Left ventricle myocardium inferior (tissue), 1 donor: ENCODE data around the gene CDC42BPG. TPM values are rescaled to one million over a fixed set of nuclear protein-coding genes. Genes with fewer than 3 reads are reported as not detected.

Experiments used
- DNase-seq: peaks from one replicate; pipeline ENCODE4 v3.0.0-alpha.2; 2020
- H3K27ac ChIP-seq: fragments of 200-600 bp; replicated peaks from 2 replicates; pipeline ENCODE4 v1.8.0; 2021
- H3K27me3 ChIP-seq: fragments of 200-600 bp; 2 replicates; pipeline ENCODE4 v1.8.0; 2021; ENCODE audit warnings: low read depth
- H3K36me3 ChIP-seq: fragments of 200-600 bp; 2 replicates; pipeline ENCODE4 v1.8.0; 2021
- H3K4me1 ChIP-seq: fragments of 200-600 bp; 2 replicates; pipeline ENCODE4 v1.8.0; 2021
- H3K4me3 ChIP-seq: fragments of 200-600 bp; 2 replicates; pipeline ENCODE4 v1.8.0; 2021; ENCODE audit warnings: mild to moderate bottlenecking, moderate library complexity
- H3K9me3 ChIP-seq: fragments of 200-600 bp; replicated peaks from 2 replicates; pipeline ENCODE4 v1.8.0; 2021
- intact Hi-C: fragments of 100-400 bp; cut with micrococcal nuclease; formaldehyde crosslinking; loops from one replicate; pipeline ENCODE4 v1.11.0; 2022
- total RNA-seq: library from RNA; stranded (reverse); fragmentation: NEBNext Ultra II Directional; extraction: Animal tissue kit (Norgen Biotek cat#: 25700); gene quantifications from one replicate; pipeline ENCODE4 v1.2.1, GENCODE V29; 2021
- TF ChIP-seq, protein P1 (sequence below): fragments of 200-600 bp; IDR thresholded peaks from 2 replicates; pipeline ENCODE4 v1.8.0; 2021; ENCODE audit warnings: antibody characterized with exemption, mild to moderate bottlenecking, borderline replicate concordance
- donor health status: DM: no; HTN: yes; CAD: no; lungs with severe emphysema.

Gene CDC42BPG
- total RNA-seq, 1 donor from 2014 or later: 1.1 TPM

DNA sequence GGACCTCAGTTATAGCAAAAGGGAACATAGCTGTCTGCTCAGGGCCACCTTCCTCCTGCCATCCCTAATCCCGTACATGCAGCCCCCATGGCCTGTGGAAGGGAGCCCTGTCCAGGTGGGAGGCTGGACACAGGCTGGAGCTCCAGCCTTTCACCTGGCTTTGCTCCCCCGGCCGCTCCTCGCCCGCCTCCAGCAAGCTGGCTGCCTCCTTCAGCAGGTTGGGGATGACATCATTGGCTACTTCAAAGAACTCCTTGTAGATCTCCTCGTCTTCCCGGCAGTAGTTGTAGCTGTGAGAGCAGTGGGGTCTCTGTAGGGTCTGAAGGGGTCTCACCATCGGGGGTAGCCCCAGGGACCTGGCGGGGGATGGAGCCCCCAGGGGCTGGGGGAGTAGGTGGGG lies 39.0 kb downstream of the CDC42BPG start:
- Histone ChIP-seq H3K27me3 (no peaks in the 10 kb centered on the region), H3K27ac (no peak overlapping the region), H3K36me3 (peaks cover 29% of the 10 kb centered on the region), H3K4me3 (no peak overlapping the region), H3K9me3 (no peaks in the 10 kb centered on the region), H3K4me1 (peaks cover 48% of the 10 kb centered on the region)
- no peak for DNase-seq
- intact Hi-C loops: no loop called here
- TF ChIP-seq, protein P1, sequence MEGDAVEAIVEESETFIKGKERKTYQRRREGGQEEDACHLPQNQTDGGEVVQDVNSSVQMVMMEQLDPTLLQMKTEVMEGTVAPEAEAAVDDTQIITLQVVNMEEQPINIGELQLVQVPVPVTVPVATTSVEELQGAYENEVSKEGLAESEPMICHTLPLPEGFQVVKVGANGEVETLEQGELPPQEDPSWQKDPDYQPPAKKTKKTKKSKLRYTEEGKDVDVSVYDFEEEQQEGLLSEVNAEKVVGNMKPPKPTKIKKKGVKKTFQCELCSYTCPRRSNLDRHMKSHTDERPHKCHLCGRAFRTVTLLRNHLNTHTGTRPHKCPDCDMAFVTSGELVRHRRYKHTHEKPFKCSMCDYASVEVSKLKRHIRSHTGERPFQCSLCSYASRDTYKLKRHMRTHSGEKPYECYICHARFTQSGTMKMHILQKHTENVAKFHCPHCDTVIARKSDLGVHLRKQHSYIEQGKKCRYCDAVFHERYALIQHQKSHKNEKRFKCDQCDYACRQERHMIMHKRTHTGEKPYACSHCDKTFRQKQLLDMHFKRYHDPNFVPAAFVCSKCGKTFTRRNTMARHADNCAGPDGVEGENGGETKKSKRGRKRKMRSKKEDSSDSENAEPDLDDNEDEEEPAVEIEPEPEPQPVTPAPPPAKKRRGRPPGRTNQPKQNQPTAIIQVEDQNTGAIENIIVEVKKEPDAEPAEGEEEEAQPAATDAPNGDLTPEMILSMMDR: no peak

DNA sequence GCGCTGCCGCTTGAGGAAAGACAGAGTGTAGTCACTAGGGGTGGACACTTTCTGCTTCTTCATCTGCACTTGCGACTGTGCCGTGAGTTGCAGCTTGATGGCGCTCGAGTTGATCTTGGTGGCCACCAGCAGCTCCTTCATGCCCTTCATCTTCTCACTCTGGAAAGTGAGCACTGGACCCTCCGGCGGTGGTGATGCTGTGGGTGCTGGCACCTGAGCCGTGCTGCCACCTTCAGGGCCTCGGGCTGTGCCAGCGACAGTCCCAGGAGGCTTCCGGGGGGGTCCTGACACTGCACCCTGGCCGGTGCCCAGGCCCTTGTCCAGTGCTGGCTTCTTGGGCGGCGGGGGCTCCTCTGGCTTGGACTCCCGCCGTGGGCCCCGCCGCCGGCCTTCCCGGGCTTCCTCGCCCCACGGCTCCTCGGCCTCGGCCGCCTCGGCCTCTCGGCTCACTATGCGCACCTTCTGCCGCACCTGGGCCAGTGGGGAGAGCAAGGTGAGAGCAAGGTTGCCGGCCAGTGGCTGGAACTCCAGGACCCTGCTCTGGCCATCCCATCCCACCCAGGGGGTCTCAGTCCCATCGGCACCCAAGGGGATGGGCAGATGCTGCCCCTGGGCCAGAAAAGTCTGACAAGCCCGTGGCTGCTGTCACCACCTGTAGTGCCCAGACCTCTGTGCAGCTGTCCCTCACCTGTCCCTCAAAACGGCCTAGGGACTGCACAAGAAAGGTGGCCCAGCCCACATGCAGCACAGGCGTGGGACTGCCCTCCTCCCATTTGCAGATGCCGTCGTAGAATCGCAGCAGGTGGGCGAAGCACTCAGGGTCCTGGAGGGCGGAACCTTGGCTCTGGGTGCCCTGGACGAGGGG lies 39.9 kb downstream of the CDC42BPG start:
- peaks cover 29% of the 10 kb centered on the region for H3K36me3 ChIP-seq
- no peaks in the 10 kb centered on the region for H3K9me3 ChIP-seq
- DNase-seq: no peak
- H3K4me1 ChIP-seq: peaks cover 48% of the 10 kb centered on the region
- TF ChIP-seq, protein P1: no peak
- H3K27ac ChIP-seq: peak overlapping the region; percentile 96
- intact Hi-C loops: no loop called here
- H3K4me3 ChIP-seq: peak overlapping the region; percentile 75
- no peaks in the 10 kb centered on the region for H3K27me3 ChIP-seq

DNA sequence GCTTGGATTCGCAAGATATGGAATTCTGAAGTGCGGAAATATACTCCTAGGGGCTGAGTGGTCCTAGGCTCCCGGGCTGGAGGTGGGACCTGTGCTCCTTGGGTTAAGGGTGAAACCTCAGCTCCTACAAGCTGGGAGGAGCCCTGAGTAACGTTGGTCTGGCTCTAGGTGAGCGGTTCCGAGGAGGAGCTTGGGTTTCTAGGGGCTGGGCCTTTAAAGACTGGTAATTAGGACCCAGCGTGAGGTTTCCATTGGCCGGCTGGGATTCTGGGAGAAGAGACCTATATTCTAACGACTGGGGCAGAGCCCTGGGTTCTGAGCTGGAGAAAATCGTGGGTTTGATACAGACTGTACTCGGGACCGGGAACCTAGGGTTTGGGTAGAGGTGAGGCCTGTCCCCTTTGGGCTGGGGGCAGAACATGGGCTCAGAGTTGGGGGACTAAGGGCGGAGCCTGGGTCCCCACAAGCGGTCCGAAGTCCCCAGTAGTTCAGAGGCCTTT lies 40.6 kb downstream of the CDC42BPG start:
- peaks cover 42% of the 10 kb centered on the region for H3K4me1 ChIP-seq
- intact Hi-C loops: no loop called here

DNA sequence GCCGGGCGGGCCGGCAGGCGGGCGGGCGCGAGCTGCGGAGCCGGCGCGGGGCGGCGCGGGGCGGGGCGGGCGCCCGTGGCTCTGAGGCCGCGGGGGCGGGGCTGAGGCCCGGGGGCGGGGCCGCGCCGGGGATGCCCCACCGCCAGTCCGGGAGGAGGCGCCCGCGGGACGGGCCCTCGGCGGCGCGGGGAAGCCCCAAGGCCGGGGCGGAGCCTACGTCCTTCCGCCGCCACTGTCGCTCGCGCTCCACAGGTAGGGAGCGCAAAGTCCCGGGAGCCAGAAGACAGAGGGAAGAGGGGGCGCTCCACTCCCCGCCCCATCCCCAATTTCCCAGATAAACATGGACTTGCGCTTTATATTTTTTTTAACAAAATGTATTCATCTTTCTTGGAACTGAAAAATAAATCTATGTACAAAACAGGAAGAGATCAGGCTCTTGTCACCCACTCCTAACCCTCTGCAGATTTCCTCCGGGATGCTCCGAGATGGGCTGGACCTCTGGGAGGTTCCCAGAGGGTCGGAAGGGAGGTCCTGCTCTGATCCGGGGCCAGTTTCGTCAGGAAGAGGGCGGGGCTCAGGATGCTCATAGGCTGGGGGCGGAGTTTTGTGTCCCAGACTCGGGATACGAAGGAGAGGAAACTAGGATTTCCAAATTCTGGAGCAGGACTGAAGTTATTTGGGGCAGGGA lies 41.2 kb downstream of the CDC42BPG start, which contains the start of gene MAP4K2:
Gene MAP4K2 (minus strand): TSS at position 57 of the 688 bp plus-strand sequence. CDS start 65 bp downstream, outside the sequence.
- peak; percentile 91 for DNase-seq
- H3K36me3 ChIP-seq: peaks cover 29% of the 10 kb centered on the region
- intact Hi-C loops: no loop called here

More for the DNA sequence above, 40.6 kb downstream of the CDC42BPG start:
- Histone ChIP-seq H3K27me3 (no peaks in the 10 kb centered on the region), H3K9me3 (no peaks in the 10 kb centered on the region), H3K27ac (peak overlapping the region; percentile 96), H3K4me3 (peak overlapping the region; percentile 75), H3K36me3 (peaks cover 29% of the 10 kb centered on the region)
- TF ChIP-seq, protein P1: no peak
- no peak for DNase-seq

More for the DNA sequence above, 41.2 kb downstream of the CDC42BPG start, which contains the start of gene MAP4K2:
- TF ChIP-seq, protein P1: peak; percentile 38
- Histone ChIP-seq H3K9me3 (no peaks in the 10 kb centered on the region), H3K27ac (peak within 1 kb of the TSS; percentile 96), H3K27me3 (no peaks in the 10 kb centered on the region), H3K4me3 (peak within 1 kb of the TSS; percentile 75), H3K4me1 (peaks cover 42% of the 10 kb centered on the region)
